Activated gamma-delta T cell treated with anti-CD3 and anti-CD28 coated beads, Interleukin-2, amount 50 U/mL, for 16 hours (primary cell): Measurements from ENCODE around the gene CARHSP1.
"Not testable (repeated sequence)": the region's sequence is repeated elsewhere in the genome, so short reads cannot be mapped to it uniquely, and the experiment has no call there.

Source experiments
- DNase-seq: peaks from one replicate; pipeline ENCODE4 v3.0.0-alpha.2; 2020; ENCODE audit warnings: low read depth

CARHSP1 gene

DNA sequence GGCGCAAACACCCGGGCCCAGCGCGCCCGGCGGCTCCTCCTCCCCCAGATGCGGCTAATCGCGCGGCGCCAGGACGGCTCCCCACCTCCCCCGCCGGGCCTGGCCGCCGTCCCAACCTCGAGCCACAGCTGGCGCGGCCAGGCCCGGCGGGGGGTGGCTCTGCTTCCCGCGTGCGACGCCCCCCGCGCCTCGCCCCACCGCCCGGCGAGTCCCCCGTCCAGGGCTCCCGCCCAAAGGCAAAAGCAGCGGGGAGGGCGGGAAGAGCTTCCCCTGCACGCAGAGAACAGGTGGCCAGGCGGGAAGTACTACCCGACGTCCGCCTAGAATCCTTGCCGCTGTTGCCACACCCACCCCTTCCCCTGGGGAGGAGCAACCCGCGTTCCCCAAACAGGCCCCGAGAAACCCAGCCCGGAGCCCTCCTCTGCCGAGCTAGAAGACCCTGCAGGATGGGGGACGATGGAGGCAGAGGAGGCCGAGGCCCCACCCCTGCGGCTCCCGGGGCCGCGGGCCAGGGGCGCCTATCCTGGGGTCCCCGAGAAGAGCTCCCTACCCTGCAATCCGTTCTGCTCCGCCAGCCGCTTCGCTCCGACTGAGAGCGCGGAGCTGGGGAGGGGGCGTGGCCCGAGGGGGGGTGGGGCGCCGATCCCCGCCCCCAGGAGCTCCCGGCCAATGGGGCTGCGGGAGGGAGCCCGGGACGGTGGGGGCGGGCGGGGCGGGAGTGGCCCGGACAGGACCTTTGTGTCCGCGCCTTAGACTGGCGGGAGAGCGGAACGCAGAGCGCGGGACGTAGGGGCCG is at the start of gene CARHSP1:
CARHSP1 (minus strand) TSS at position 591 of the 796 bp plus-strand sequence. CDS start 9,678 bp downstream, outside the sequence.
- peak; percentile 71 for DNase-seq

DNA sequence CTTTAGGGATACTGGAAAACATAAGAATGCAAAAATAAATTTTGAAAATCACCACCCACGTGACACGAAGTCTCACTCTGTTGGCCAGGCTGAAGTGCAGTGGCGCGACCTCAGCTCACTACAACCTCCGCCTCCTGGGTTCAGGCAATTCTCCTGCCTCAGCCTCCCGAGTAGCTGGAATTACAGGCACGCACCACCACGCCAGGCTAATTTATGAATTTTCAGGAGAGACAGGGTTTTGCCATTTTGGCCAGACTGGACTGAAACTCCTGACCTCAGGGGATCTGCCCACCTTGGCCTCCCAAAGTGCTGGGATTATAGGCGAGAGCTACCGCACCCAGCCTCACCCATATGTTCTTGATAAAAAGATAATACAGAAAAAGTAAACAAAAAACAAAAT is 48.5 kb upstream of the CARHSP1 start:
- not testable (repeated sequence) for DNase-seq

DNA sequence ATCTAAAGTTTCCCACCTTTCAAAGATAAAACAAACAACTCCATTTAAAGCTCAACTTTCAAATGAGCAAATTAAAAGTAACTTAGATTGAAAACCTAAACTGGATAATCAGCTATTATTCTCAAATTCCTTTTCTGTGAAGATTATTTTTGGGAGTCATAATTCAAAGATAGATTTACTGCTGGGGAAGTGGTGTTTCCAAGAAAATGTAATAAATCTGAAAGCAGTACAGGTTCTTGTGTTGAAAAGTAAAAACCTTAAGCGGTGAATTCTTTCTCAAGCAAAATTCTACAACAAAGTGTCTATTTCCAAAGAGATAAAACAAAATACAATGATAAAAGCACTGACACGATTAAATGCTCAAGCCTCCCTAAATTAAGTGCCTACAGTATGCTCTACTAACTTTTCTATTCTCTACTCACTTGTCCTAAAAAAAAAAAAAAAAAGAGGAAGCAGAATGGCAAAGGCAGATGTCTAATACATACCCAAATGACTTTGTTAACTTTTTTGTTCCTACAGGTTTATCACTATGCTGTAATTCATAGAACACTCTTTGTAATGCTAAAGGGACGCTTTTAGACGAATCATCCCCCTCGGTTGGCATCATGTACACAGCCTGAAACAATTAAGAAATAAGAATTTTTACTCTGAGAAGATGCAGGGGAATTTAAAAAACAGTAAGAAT is 47.9 kb upstream of the CARHSP1 start:
- DNase-seq: no peak

DNA sequence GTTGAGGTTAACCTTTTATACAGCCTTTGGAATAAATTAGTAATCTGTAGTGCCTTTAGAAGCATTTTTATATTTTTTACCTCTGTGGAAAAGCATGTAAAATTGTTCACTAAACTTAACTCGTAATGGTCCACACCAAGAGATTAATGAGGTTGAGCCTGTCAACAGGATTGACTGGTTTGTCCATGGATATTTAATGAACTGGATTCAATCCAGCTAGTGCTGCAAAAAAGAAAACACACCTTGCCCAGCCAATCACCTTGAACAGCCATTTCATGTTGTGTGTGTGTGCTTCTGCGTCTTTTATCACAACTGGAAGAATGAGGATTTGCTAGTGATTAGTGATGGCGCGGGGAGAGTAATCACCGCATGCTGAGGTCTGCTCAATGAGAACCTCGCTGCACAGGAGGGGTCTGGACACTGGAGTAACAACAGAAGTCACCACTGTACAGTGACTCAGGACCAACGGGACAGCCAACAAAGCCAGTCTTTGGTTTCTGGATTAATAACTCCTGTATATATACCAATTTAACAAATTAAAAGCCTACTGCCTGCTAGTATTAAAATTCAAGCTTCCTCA is 47.0 kb upstream of the CARHSP1 start:
- DNase-seq: no peak

DNA sequence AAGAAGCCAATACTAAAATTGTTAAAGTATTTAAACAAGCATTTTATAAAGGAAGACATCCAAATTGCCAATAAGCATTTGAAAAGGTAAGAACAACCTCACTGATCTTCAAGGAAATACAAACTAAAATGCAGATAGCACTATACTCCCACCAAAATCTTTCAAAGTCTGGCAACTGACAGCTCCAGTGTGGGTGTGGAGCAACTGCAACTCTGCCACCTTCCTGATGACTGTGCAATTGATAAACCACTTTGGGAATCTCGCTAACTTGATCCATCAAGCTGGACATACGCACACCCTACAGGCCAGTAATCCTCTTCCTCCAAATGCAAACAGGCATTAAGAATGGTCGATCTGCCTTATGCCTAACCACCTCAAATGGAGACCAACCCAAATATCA is 45.3 kb upstream of the CARHSP1 start:
- no peak for DNase-seq

DNA sequence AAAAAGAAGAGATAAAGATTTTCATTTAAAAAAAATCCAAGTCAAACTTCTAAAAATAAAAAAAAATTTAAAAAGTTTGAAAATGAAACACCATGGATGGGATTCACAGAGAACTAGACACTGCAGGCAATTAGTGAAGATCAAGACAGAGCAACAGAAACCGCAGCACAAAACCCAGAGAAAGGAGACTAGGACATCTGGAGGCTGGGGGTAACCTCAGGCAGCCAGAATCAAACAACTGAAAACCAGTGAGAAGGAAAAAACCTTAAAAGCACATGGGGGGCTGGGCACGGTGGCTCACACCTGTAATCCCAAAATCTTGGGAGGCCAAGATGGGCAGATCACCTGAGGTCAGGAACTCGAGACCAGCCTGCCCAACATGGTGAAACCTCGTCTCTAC is 44.0 kb upstream of the CARHSP1 start:
- no peak for DNase-seq

DNA sequence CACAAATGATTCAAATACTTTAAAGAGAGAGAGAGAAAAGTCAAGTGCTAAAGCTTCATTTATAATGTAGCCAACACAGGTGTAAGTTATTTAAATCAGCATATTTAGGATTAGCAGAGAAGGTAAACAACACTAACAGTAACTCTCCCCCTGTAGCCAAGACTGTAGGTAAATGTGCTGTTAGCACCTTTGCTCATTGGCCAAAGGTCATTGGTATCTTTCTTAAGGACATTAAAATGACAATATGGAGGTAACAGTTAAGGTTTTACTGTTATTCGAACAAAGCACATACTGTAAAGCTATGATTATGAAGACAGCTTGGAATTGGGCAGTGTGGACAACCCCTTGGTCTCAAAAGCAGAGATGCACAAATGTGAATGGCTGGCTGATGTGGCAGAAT is 42.0 kb upstream of the CARHSP1 start:
- DNase-seq: no peak

DNA sequence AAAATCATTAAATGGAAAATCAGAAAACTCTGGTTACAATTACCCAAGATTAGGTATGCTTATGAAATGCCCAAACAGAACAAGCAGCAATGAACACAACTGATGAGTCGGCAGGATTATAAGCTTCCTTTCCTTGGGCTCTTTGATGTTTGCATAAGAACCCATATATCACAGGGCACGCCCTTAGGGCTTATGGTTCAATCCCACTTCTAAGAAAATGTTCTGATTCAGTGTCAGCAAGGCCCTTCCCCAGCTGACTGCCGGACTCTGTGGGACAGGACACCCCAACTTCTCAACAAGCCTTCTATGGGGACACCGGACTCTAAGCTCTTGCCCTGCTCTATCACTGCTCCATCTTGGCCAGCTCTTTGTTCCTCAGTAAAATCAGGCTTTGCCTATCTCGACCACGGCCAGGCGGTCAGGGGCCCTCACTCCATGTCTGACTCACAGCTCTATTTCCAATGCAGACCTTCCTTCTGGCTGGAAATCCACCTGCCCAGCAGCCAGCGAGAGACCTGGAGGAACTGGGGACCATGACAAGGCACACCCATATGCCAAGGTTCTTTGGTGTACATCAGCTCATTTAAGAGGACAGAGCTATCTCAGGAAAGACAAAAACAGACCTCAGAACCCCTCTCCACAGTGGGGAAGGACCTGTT is 40.1 kb upstream of the CARHSP1 start:
- no peak for DNase-seq

DNA sequence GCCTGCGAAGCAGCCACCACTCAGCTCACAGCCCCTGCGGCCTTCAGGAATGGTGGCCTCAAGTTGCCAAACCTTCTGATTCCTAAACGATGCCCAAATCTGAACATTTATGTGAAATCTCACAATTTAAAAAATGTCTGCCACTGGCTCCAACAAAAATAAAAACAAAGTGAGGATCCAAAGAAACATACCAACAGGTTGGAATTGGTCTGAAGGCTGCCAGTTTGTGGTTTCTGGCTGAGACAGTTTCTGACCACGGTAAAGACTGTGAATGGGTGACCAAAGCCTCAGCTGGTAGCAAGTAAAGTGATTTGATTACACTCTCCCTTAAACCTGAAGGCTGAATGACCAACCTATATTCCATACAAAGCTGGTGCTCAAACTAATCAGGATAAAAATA is 38.3 kb upstream of the CARHSP1 start:
- DNase-seq: no peak

DNA sequence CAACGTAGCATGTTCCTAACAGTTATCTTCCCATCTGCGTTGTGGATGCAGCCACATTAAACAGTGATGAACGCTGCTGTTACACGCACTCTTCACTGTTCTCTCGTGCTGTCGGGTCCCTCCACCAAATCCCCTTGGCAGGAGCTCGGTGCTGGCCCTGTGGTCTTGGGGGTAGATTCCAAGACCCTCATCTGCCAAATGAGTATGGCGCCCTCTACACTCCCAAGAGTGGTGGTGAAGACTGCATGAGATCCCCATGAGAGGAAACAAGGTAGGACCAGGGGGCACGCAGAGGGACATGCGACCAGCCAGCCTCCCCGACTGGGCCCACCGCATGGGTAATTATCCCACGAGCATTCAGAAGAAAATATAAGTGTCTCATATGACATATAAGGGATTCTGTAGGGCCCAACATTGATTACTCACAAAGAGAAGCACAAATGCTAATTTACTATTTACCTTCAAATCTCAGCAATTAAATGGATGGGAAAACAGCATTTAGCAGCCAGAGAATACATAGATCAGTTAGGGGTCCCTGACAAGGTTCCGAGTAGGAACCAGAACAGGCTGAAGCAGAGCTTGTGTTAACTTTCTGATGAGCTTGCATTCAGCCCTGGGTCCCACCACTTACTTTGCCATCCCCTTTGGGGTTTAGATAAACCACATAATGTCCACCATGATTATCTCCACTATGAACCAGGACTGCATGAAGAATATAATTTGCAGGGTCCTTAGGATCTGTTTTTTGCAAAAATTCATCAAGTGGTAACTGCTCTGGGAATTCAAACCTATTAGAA is 37.2 kb upstream of the CARHSP1 start:
- DNase-seq: no peak

DNA sequence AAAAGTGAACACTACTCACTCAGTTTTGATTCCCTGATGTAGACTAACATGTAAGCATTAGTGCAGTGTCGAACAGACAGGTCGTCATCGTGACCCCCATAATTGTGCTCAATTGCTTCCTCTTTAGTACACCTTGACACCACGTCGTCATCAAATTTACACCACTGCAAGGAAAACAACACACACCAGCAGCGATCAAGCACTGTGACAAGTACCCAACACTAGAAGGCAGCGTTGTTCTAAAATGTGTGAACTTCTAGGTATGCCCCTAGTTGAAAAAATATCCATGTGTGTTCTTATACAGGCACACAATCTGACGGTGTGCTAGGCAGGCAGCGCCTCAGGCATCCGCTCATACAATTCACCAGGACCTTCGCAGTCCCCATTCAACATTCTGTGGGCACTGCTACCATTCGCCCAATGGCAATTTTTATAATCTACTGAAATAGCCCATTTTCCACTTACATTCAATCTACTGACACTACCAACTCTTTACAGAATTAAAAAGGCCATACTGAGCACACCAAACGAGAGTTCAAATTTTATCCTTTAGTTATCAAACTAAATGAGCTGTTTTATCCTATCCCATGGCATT is 36.5 kb upstream of the CARHSP1 start:
- DNase-seq: no peak

DNA sequence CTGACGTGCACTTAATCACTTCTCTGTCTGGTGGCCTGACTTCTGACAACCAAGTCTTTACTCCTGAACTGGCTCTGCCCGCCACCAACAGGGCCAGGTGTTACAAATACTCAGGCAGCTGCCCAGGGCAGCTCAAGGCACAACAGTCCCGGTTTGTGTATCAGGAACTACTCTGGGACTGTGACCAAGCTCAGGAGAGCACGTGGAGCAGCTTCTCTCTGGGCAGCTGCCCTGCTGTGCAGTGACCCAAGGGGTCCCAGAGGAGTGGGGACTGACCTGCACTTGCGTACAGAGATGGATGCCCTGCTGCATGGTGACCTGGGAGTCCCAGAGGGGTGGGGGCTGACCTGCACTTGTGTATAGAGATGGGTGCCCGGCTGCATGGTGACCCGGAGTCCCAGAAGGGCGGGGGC is 35.2 kb upstream of the CARHSP1 start:
- DNase-seq: no peak

DNA sequence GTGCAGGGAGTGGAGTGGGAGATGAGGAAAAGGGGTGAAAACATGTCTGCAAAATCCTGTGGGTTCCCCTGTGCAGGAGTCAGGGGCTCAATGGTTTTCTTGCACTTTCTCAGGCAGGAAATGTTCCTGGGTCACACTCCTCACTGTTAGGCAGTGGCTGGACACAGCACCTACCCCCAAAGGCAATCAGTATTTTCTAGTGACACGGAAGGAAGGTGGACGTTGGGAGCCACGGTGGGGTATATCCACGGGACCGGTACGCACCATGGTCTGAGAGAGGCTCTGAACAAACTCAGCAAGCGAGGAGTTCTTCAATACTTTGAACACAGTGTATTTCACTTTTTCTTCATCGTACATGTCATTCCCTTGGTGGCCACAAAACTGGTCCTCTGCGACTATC is 34.2 kb upstream of the CARHSP1 start:
- no peak for DNase-seq

DNA sequence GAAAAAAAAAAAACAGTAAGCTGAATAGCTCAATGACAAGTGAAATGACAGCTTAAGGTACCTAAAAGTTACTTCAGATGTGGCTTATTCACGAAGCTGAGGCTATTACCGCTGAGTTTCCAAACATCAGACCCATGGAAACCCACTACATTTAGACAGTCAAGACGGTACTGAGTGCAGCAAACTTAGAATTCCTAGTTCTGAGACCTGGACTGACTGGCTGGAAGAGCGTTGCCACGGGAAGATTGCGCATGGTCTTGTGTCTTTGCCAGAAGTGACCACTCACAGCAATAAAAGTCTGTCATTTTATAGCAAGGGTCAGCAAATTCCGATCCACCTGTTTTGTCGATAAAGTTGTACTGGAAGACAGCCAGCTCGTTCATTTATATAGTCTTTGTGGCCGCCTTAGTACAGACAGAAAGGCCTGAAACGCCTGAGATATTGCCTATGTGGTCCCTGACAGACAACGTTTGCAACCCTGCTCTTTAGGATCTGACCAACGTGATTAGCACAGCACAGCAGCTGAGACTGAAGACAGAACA is 32.6 kb upstream of the CARHSP1 start:
- DNase-seq: no peak

DNA sequence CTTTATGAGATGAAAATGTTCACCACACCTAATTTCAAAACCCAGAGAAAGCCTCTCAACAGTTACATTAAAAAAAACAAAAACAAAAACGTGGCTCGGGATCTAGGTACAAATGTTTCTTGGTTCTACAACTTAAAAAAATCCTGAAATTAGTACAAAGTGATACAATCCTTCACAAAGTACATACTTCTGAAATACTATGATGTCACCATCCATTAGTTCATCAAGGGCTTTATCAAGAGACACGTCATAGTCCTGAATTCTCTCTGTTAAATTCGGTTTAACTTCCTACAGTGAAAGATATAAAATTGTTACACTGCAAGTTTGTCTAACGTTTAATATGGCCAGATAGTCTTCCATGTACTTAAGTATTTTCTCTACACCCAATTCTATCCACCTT is 31.5 kb upstream of the CARHSP1 start:
- no peak for DNase-seq

DNA sequence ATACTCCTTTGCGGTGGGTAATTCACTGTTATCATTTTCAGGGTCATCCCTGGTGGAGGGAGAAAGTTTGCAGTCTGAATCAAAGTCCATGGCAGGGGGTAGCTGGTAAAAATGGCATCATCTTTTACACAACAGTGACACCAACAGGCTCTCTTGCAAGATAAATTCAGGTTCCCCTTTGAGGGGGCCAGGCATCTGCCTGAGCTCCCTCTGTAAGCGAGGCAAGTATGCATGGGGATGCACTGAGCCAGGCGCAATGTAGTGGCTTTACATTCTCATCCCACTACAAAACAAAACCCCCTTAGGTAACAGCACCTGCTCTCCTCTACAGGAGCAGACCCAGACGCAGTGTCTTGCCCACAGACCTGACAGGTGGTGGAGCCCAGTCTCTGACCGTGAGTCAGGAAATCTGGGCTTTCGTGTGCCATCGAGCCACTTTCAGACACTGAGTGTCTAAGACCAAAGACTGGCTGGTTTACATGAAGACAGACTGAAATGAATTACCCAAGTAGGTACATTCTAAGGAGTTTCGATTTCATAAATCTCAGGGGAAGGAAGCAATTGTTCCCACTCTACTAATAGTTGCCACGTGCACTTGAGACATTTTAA is 31.0 kb upstream of the CARHSP1 start:
- no peak for DNase-seq

DNA sequence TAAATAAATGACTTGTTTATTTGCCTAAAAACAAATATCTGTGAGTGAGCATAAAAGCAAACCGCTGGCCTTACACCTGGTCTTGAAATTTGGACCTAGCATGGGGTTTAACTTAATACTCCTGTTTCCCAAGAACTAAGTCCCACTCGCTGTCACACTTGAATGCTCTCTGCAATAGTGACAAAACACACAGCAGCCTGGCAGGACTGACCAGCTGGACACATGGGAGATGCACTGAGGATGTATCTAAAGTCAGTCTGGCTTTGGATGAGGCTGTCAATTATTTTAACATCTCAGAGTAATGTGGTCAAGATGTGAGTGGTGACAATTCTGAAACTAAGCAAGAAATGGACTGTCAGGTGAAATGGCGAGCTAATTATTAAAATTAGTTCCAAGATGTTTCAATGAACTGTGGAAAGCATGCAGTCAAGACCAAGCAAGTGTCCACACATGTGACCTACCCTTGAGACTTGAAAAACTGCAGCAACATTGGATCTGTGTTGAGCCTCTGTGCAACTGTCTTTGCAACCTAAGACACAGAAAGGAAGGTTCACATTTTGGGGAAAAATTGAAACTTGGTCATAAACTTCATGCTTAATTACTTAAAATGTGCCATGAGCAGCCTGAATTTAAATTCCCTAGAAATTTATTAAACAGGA is 30.0 kb upstream of the CARHSP1 start:
- DNase-seq: no peak

DNA sequence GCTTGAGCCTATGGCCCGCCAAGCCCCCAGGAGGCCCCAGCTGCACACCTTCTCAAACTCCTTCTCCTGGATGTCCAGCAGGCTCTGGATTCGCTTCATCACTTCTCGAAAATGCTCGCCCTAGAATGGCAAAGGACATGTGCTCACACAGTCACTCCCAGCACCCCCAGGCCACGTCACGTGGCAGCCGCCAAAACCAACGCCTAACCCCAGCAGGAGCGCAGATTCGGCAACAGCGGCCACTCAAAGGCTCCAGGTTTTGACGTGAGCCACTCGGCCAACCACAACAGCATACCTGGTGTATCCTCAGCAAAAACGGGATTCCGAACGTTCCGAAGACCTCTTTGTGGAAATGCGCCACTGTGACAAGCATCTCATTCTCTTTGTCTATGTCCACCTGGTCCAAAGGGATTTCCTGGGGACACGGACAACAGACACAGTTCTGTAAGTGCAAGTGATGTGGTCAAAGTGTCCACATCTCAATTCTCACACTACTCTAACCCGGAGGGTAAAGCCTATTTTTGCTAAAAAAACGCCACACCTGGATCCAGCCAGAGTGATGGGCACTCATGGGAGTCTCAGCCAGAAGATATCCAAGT is 26.0 kb upstream of the CARHSP1 start:
- no peak for DNase-seq

DNA sequence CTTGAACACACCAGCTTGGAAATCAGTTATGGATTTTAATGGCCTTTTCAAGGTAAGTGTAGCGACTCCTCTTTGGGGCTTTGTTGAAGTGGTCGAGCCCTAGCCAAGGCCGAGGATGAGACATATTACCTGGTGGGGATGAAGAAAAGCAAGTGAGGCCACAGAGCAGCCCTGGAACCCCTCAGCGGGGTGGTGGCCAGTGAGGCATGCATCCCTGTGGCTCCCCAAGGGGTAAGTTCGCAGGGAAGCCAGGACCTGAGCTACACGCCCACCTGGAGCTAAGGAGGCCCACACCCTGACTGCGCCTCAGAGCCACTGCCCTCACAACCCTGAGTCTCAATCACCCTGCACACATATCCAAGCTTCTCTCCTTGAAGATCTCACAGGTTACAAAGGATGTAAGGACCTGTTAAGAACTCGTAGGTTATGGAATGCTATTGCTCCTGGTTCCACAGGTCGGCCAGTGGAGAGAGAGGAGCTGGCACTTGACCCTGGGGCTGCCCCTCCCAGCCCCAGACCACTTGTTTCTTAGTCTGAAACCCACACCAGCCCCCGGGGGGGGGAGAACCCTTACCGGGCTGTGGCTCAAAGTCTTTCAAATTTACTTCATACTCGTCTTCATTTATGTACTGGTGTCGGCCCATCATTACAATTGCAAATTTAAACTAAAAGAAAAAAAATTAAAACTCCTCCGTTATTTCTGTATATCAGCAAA is 25.3 kb upstream of the CARHSP1 start:
- no peak for DNase-seq
